Testis (tissue), 3 donors: ENCODE data around the gene BAIAP2L1. TPM values are rescaled to one million over a fixed set of nuclear protein-coding genes. Genes with fewer than 3 reads are reported as not detected.
A peak's percentile ranks its signal among the peaks of the same experiment; 100 is the strongest.

ENCODE experiments used
- DNase-seq: peaks from one replicate; pipeline ENCODE4 v3.0.0-alpha.2; 2019
- H3K27ac ChIP-seq, 2 donors: fragments of 200-600 bp; sonication (generic); one replicate each; pipeline ENCODE4 v1.5.1; 2019
- H3K27me3 ChIP-seq: fragments of 200-600 bp; sonication (generic); one replicate; pipeline ENCODE4 v1.5.1; 2019
- H3K36me3 ChIP-seq: fragments of 200-600 bp; sonication (generic); one replicate; pipeline ENCODE4 v1.5.1; 2017; ENCODE audit warnings: low read depth; ENCODE audit errors: missing control alignments
- H3K4me1 ChIP-seq: fragments of 200-600 bp; sonication (generic); one replicate; pipeline ENCODE4 v1.5.1; 2019
- H3K4me3 ChIP-seq, 2 donors: fragments of 200-600 bp; sonication (generic); one replicate each; pipeline ENCODE4 v1.5.1; 2017 to 2019
- H3K9me3 ChIP-seq: fragments of 200-600 bp; sonication (generic); one replicate; pipeline ENCODE4 v1.5.1; 2017
- CTCF ChIP-seq, 3 experiments: fragments of 450-650 bp in 2 of 3; fragments of 200-600 bp in 1 of 3; sonication (generic) in 1 of 3; IDR thresholded peaks; one replicate each; pipeline ENCODE4 v1.5.1; 2016 to 2019; ENCODE audit warnings: antibody characterized with exemption in 3 of 3, mild to moderate bottlenecking in 2 of 3, moderate library complexity in 1 of 3
- POLR2A ChIP-seq: fragments of 450-650 bp; IDR thresholded peaks from one replicate; pipeline ENCODE4 v1.6.1; 2017; ENCODE audit warnings: antibody characterized with exemption, mild to moderate bottlenecking, moderate library complexity
- WGBS, 2 donors: methylation state at CpG; one replicate each; pipeline ENCODE4 v1.1.5; 2018; 5-methylcytosine and 5-hydroxymethylcytosine counted together
- intact Hi-C: fragments of 100-400 bp; cut with DNase I; formaldehyde crosslinking; loops from one replicate; pipeline ENCODE4 v1.15.1; 2023; ENCODE audit warnings: low total_unique reads
- polyA plus RNA-seq: library from polyadenylated mRNA; stranded (reverse); fragments of 350-450 nt; fragmentation: Illumina TruSeq; extraction: RNeasy Lipid Tissue Mini Kit (QIAGEN cat#74804); gene quantifications from one replicate; pipeline ENCODE4 v1.2.3, GENCODE V29; 2014; ENCODE audit warnings: low read depth, low replicate concordance; ENCODE audit not compliant: insufficient read depth
- total RNA-seq, 2 donors: library from RNA; depleted of rRNA; stranded (reverse); fragments of >200 nt; gene quantifications; one replicate each; pipeline ENCODE4 v1.2.3, GENCODE V29; 2016

Gene BAIAP2L1
- total and polyA plus RNA-seq, 3 donors from 2014 or later: 16.8 to 24.2 (median 23.5) TPM

GRCh38 chr7:98289333-98289875 lies 111.5 kb downstream of the BAIAP2L1 start:
- Histone ChIP-seq H3K4me1 (peaks cover 34% of the 10 kb centered on the region), H3K9me3 (no peaks in the 10 kb centered on the region), H3K4me3 (no peak overlapping the region), H3K27me3 (no peaks in the 10 kb centered on the region), H3K27ac (no peak overlapping the region), H3K36me3 (no peaks in the 10 kb centered on the region)
- TF ChIP-seq POLR2A (no peak), CTCF (IDR thresholded peaks at IDR 0.05) (no peak)
- DNase-seq: no peak
- WGBS, 2 donors: 79 to 84% methylated on average over 4 of the region's 4 CpGs
- intact Hi-C loops: no loop called here

GRCh38 chr7:98288064-98288823 lies 112.6 kb downstream of the BAIAP2L1 start:
- Histone ChIP-seq H3K4me1 (peaks cover 46% of the 10 kb centered on the region), H3K27me3 (no peaks in the 10 kb centered on the region), H3K27ac (no peak overlapping the region), H3K9me3 (no peaks in the 10 kb centered on the region), H3K4me3 (no peak overlapping the region), H3K36me3 (no peaks in the 10 kb centered on the region)
- TF ChIP-seq POLR2A: no peak
- no peak for TF ChIP-seq CTCF (IDR thresholded peaks at IDR 0.05)
- WGBS, 2 donors: 76 to 77% methylated on average over 11 to 12 of the region's 12 CpGs
- DNase-seq: no peak
- intact Hi-C loops: no loop called here

- Histone ChIP-seq H3K36me3 (no peaks in the 10 kb centered on the region), H3K27ac (no peak overlapping the region), H3K27me3 (no peaks in the 10 kb centered on the region), H3K9me3 (no peaks in the 10 kb centered on the region), H3K4me3 (no peak overlapping the region), H3K4me1 (peaks cover 47% of the 10 kb centered on the region)
- WGBS, 2 donors: 77 to 80% methylated on average over 2 to 14 of the region's 14 CpGs
- intact Hi-C loops: no loop called here
- TF ChIP-seq POLR2A (no peak), CTCF (IDR thresholded peaks at IDR 0.05) (no peak)
- DNase-seq: no peak
These were observed 113.4 kb downstream of the BAIAP2L1 start for GRCh38 chr7:98287486-98287959.

- Histone ChIP-seq H3K36me3 (no peaks in the 10 kb centered on the region), H3K4me3 (no peak overlapping the region), H3K27me3 (no peaks in the 10 kb centered on the region), H3K4me1 (peaks cover 47% of the 10 kb centered on the region), H3K27ac (peak overlapping the region; percentile 24 to 42), H3K9me3 (no peaks in the 10 kb centered on the region)
- no peak for DNase-seq
- intact Hi-C loops: no loop called here
- TF ChIP-seq POLR2A: no peak
- TF ChIP-seq CTCF (IDR thresholded peaks at IDR 0.05): peak in 1 of 3 experiments; percentile 6
- WGBS, 2 donors: 59 to 74% methylated on average over 7 to 21 of the region's 21 CpGs
These were observed 114.0 kb downstream of the BAIAP2L1 start for GRCh38 chr7:98286701-98287485.
